Tibial artery (tissue), 4 donors: ENCODE data around the gene PHF23.

Experiments
- DNase-seq, 2 donors: peaks; one replicate each; pipeline ENCODE4 v3.0.0-alpha.2; 2019
- H3K27ac ChIP-seq, 2 donors: fragments of 200-600 bp; sonication (generic) in 1 of 2; 1 replicate in 1 of 2; 2 replicates in 1 of 2; pipeline ENCODE4 v1.5.1; 2018 to 2019; ENCODE audit warnings: mild to moderate bottlenecking in 1 of 2
- H3K27me3 ChIP-seq, 2 donors: fragments of 200-600 bp; sonication (generic) in 1 of 2; one replicate each; pipeline versions ENCODE4 v1.5.1 to v1.6.0; 2016 to 2019
- H3K36me3 ChIP-seq, 3 donors: fragments of 200-600 bp; sonication (generic) in 2 of 3; one replicate each; pipeline ENCODE4 v1.5.1; 2016 to 2019; ENCODE audit warnings: mild to moderate bottlenecking in 2 of 3
- H3K4me1 ChIP-seq, 4 donors: fragments of 200-600 bp; sonication (generic) in 2 of 4; 1 replicate in 3 of 4; 2 replicates in 1 of 4; pipeline ENCODE4 v1.5.1; 2016 to 2019
- H3K4me3 ChIP-seq, 2 donors: fragments of 200-600 bp; sonication (generic) in 1 of 2; 1 replicate in 1 of 2; 2 replicates in 1 of 2; pipeline ENCODE4 v1.5.1; 2018 to 2019; ENCODE audit warnings: mild to moderate bottlenecking in 2 of 2
- H3K9me3 ChIP-seq, 3 donors: fragments of 200-600 bp; sonication (generic) in 1 of 3; one replicate each; pipeline ENCODE4 v1.5.1; 2016 to 2019
- intact Hi-C: fragments of 100-400 bp; cut with DNase I; formaldehyde crosslinking; loops from one replicate; pipeline ENCODE4 v1.15.0; 2023; ENCODE audit warnings: low total_unique reads
- TF ChIP-seq, protein P1 (sequence below), 2 experiments: fragments of 200-600 bp in 1 of 2; fragments of 450-650 bp in 1 of 2; IDR thresholded peaks; one replicate each; pipeline ENCODE4 v1.5.1; 2017 to 2019; ENCODE audit warnings: antibody characterized with exemption in 2 of 2, mild to moderate bottlenecking in 1 of 2, moderate library complexity in 1 of 2

PHF23 gene

DNA sequence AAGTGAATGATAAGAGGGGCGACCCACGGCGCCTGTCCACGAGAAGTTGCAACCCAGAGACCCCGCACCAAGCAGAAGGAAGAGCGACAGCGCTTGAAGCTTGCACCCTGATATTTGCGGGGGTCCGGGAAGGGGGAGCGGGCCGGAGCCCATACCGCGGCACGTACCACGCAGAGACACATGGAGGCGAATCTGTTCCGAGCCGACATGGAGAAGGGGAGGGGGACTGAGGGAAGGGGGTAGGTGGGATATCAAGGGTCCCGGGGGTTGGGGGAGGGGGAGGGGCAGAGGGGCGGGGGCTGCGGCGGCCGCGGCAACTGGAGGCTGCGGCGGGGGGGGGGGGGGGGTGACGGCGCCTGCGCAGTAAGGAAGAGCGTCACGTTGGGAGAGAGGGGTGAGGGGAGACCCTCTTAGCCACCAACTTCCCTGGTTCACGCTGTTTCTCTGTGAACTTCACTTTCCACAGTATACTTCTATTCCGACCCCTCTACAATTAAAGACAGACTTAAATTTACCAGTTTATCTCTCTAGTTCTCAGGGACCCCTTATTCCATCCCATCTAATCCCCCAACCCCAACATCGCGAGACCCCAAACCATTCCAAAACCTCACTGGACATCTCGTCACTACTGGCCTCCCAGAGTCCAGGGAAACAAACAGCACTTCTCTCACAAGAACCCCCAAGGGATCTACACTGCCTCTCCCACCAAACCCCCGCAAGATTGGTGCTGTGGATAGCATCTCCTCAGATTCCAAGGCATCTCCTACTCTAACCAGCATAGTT is 27.6 kb downstream of the PHF23 start:
- DNase-seq = no peak
- Histone ChIP-seq H3K36me3 (no peaks in the 10 kb centered on the region), H3K9me3 (no peaks in the 10 kb centered on the region), H3K27ac (no peak overlapping the region), H3K4me1 (peaks cover 0 to 33% (median 27%) of the 10 kb centered on the region in 4 donors), H3K4me3 (no peak overlapping the region), H3K27me3 (peaks cover 0 to 49% of the 10 kb centered on the region in 2 donors)
- intact Hi-C loops = no loop called here
- TF ChIP-seq, protein P1, sequence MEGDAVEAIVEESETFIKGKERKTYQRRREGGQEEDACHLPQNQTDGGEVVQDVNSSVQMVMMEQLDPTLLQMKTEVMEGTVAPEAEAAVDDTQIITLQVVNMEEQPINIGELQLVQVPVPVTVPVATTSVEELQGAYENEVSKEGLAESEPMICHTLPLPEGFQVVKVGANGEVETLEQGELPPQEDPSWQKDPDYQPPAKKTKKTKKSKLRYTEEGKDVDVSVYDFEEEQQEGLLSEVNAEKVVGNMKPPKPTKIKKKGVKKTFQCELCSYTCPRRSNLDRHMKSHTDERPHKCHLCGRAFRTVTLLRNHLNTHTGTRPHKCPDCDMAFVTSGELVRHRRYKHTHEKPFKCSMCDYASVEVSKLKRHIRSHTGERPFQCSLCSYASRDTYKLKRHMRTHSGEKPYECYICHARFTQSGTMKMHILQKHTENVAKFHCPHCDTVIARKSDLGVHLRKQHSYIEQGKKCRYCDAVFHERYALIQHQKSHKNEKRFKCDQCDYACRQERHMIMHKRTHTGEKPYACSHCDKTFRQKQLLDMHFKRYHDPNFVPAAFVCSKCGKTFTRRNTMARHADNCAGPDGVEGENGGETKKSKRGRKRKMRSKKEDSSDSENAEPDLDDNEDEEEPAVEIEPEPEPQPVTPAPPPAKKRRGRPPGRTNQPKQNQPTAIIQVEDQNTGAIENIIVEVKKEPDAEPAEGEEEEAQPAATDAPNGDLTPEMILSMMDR (IDR thresholded peaks at IDR 0.05) = no peak

DNA sequence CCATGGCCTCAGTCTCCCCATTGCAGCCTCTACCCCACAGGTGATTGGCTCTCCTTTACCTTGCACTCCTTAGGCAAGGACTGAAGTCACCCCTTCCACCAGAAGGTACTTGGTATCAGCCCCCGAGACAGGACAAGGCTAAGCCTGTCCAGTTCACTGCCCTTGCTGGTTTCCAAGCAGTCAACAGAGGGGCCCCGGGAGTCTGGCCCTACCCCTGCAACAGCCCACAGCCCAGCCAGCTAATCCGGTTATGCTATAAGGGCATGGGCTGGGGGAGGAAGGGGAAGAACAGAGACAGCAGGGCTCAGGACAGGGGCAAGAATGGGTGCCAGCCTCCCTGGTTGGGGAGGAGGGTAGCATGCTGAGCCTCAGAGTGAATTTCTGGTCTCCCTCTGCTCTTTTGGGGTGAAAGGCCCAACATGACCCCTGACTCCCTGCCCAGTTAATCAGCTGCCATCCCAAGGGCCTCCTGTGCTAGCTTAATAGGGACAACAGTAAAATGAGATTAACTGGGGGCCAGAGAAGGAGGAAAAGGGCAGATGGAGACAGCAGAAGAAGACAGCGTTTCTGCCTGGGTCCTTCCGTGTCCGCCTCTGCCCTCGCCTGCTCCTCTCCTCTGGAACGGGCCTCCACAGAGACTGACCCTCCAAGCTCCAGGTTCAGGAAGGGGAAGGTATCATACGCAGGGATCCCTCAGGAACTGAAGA is 30.4 kb downstream of the PHF23 start:
- no peak overlapping the region for H3K4me3 ChIP-seq
- H3K4me1 ChIP-seq = peaks cover 0 to 22% (median 11%) of the 10 kb centered on the region in 4 donors
- no peak overlapping the region for H3K27ac ChIP-seq
- peaks cover 0 to 43% of the 10 kb centered on the region in 2 donors for H3K27me3 ChIP-seq
- intact Hi-C loops = no loop called here
- DNase-seq = no peak
- no peaks in the 10 kb centered on the region for H3K9me3 ChIP-seq
- H3K36me3 ChIP-seq = no peaks in the 10 kb centered on the region
- TF ChIP-seq, protein P1 (IDR thresholded peaks at IDR 0.05) = no peak

DNA sequence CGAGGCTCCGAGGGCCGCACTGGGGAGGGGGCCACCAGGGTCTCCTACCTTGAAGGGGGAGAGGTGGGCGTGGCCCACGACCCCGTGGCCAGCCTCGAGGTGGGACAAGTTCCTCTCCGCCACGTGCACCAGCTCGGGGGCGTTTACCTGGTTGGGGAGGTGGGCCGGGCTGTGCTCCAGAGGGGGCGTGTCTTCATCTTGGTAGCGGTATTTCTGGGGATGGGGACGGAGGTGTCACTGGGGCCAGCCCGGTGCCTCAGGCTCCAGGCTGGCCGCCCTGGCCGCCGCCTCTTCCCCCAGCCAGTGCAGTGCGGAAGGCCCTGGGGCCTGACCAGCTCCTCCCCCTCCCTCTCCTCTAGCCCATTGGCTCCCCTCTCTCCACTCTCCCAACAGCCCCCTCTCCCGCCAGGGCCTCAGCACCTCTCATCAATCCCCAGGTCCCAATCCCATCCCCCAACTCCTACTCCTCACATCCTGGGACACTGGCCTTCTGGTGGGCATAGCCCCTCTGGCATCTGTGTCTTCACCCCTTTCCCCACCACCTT is 31.2 kb downstream of the PHF23 start:
- H3K36me3 ChIP-seq = peaks cover 0 to 7% (median 7%) of the 10 kb centered on the region in 3 donors
- peaks cover 0 to 18% (median 8%) of the 10 kb centered on the region in 4 donors for H3K4me1 ChIP-seq
- no peak for DNase-seq
- TF ChIP-seq, protein P1 (IDR thresholded peaks at IDR 0.05) = no peak
- H3K9me3 ChIP-seq = no peaks in the 10 kb centered on the region
- H3K27me3 ChIP-seq = peaks cover 0 to 43% of the 10 kb centered on the region in 2 donors
- H3K4me3 ChIP-seq = no peak overlapping the region
- H3K27ac ChIP-seq = no peak overlapping the region
- intact Hi-C loops = no loop called here

DNA sequence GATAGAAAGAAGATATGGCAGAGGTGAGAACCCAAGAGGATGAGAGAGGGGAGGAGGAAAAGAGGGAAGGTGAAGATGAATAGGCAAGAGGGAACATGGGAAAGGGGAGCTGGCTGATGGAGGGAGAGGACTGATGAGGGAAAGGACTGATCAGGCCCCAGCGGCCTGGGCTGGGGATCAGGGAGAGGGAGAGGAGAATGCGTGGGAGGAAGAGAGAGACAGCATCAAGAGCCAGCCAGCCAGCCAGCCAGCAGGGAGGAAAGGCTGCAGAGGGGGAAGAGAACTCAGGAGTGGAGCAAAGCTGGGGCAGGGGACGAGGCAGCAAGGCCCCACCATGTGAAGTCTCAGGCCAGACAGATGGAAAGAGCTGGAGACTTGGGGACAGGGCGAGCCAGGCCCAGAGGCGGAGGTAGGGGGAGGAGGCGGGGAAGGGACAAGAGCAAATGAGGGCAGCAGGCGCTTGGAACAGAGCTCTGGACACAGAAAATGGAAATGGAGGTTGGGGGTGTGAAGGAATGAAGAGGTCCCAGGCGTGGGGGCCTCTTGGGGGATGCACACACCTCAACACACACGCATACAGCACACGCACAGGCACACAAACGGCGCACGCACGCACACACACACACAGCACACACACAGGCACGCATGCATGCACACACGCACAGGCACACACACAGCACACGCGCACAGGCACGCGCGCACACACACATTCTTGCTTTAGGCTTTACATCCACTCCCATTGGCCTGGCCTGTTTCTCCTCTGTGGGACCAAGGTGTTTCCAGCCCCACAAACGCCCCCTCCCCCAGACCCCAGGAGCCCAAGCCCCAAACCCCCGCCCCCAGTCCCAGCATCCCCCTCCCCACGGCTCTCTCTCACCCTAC is 31.9 kb downstream of the PHF23 start:
- no peak overlapping the region for H3K4me3 ChIP-seq
- TF ChIP-seq, protein P1 (IDR thresholded peaks at IDR 0.05) = no peak
- no peak overlapping the region for H3K27ac ChIP-seq
- no peak for DNase-seq
- peaks cover 0 to 42% of the 10 kb centered on the region in 2 donors for H3K27me3 ChIP-seq
- peaks cover 0 to 18% (median 8%) of the 10 kb centered on the region in 4 donors for H3K4me1 ChIP-seq
- H3K36me3 ChIP-seq = peaks cover 0 to 15% (median 12%) of the 10 kb centered on the region in 3 donors
- H3K9me3 ChIP-seq = no peaks in the 10 kb centered on the region
- intact Hi-C loops = no loop called here

DNA sequence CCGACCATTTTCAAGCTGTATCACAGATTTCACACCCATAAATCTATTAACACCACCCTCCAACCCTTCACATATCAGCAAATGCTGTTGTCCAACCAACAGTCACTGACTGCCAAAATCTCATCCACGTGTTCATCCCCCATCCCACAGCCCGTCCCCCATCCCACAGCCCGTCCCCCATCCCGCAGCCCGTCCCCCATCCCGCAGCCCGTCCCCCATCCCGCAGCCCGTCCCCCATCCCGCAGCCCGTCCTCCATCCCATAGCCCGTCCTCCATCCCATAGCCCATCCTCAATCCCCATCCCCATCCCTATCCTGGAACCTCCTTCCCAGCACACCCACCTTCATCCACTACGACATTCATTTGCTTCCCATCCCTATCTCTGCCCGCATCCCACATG is 33.7 kb downstream of the PHF23 start:
- TF ChIP-seq, protein P1 (IDR thresholded peaks at IDR 0.05) = no peak
- Histone ChIP-seq H3K4me1 (peaks cover 0 to 18% (median 8%) of the 10 kb centered on the region in 4 donors), H3K9me3 (no peaks in the 10 kb centered on the region), H3K36me3 (peaks cover 0 to 24% (median 22%) of the 10 kb centered on the region in 3 donors), H3K27me3 (peaks cover 0 to 24% of the 10 kb centered on the region in 2 donors), H3K4me3 (peak overlapping the region; percentile 53 to 54), H3K27ac (peak overlapping the region; percentile 56 to 58)
- no peak for DNase-seq
- intact Hi-C loops = no loop called here
